GM12873 (cell line): ENCODE results near the gene BRAF.

ENCODE experiments used
- CTCF ChIP-seq: IDR thresholded peaks from 2 replicates; pipeline ENCODE4 v1.5.1; 2012; ENCODE audit warnings: low read depth, mild to moderate bottlenecking, moderate library complexity, low read length, control low read depth; ENCODE audit not compliant: insufficient read depth; ENCODE audit errors: missing control alignments

The BRAF gene

GRCh38 chr7:140866926-140867325 lies 57.8 kb downstream of the BRAF start:
- TF ChIP-seq CTCF = no peak

GRCh38 chr7:140864732-140865131 lies 60.0 kb downstream of the BRAF start:
- TF ChIP-seq CTCF = no peak

GRCh38 chr7:140863867-140864266 lies 60.9 kb downstream of the BRAF start:
- no peak for TF ChIP-seq CTCF

- TF ChIP-seq CTCF = no peak
Observed at GRCh38 chr7:140863184-140863583, 61.5 kb downstream of the BRAF start.

- no peak for TF ChIP-seq CTCF
Observed at GRCh38 chr7:140857048-140857447, 67.7 kb downstream of the BRAF start.

GRCh38 chr7:140841166-140841715 lies 83.5 kb downstream of the BRAF start:
- no peak for TF ChIP-seq CTCF

GRCh38 chr7:140831724-140832123 lies 93.0 kb downstream of the BRAF start:
- TF ChIP-seq CTCF = no peak
